Suprapubic skin (tissue), 4 donors: ENCODE data around the gene FAM24A.

Experiments
- EP300 ChIP-seq: sonication (generic); formaldehyde crosslinking; IDR thresholded peaks from one replicate; pipeline ENCODE4 v1.6.1; 2017; ENCODE audit warnings: antibody characterized with exemption
- POLR2A ChIP-seq, 2 donors: fragments of 450-650 bp; IDR thresholded peaks; one replicate each; pipeline ENCODE4 v1.6.1; 2017; ENCODE audit warnings: antibody characterized with exemption in 2 of 2, mild to moderate bottlenecking in 2 of 2, moderate library complexity in 2 of 2
- POLR2AphosphoS5 ChIP-seq, 3 donors: sonication (generic); formaldehyde crosslinking; IDR thresholded peaks; one replicate each; pipeline ENCODE4 v1.6.1; 2017; ENCODE audit warnings: antibody characterized with exemption in 3 of 3
- TF ChIP-seq, protein P1 (sequence below), 2 donors: fragments of 200-600 bp in 1 of 2; fragments of 450-650 bp in 1 of 2; sonication (generic) in 1 of 2; IDR thresholded peaks; one replicate each; pipeline ENCODE4 v1.5.1; 2016 to 2019; ENCODE audit warnings: antibody characterized with exemption in 2 of 2, mild to moderate bottlenecking in 1 of 2, moderate library complexity in 1 of 2

DNA sequence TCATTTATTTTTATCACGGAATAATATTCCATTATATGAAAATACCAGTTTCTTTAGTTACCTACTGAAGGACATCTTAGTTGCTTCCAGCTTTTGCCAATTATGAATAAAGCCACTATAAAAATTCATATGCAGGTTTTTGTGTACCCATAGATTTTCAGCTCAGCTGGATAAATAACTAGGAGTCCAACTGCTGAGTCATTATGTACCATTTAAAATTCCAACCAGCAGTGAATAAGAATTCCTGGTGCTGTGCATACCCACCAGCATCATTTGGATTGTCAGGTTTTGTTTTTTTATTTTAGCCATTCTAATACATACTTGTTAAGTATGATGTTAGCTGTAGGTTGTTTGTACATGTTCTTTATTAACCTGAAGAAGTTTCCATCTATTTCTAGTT, 45.5 kb upstream of the FAM24A start:
- TF ChIP-seq, protein P1, sequence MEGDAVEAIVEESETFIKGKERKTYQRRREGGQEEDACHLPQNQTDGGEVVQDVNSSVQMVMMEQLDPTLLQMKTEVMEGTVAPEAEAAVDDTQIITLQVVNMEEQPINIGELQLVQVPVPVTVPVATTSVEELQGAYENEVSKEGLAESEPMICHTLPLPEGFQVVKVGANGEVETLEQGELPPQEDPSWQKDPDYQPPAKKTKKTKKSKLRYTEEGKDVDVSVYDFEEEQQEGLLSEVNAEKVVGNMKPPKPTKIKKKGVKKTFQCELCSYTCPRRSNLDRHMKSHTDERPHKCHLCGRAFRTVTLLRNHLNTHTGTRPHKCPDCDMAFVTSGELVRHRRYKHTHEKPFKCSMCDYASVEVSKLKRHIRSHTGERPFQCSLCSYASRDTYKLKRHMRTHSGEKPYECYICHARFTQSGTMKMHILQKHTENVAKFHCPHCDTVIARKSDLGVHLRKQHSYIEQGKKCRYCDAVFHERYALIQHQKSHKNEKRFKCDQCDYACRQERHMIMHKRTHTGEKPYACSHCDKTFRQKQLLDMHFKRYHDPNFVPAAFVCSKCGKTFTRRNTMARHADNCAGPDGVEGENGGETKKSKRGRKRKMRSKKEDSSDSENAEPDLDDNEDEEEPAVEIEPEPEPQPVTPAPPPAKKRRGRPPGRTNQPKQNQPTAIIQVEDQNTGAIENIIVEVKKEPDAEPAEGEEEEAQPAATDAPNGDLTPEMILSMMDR (IDR thresholded peaks at IDR 0.05): no peak
- TF ChIP-seq EP300 (no peak), POLR2AphosphoS5 (IDR thresholded peaks at IDR 0.05) (no peak), POLR2A (IDR thresholded peaks at IDR 0.05) (no peak)
